ENCODE data around the gene KIF25.
"Not testable (repeated sequence)": the region's sequence is repeated elsewhere in the genome, so short reads cannot be mapped to it uniquely, and the experiment has no call there.

KIF25 gene

GRCh38 chr6:167995731-167996151 is 1.7 kb upstream of the KIF25 start:
- no peak for DNase-seq (ENCODE audit: low read depth)

GRCh38 chr6:167996424-167997199 is 859 bp upstream of the KIF25 start:
- DNase-seq (ENCODE audit: low read depth) = no peak

DNA sequence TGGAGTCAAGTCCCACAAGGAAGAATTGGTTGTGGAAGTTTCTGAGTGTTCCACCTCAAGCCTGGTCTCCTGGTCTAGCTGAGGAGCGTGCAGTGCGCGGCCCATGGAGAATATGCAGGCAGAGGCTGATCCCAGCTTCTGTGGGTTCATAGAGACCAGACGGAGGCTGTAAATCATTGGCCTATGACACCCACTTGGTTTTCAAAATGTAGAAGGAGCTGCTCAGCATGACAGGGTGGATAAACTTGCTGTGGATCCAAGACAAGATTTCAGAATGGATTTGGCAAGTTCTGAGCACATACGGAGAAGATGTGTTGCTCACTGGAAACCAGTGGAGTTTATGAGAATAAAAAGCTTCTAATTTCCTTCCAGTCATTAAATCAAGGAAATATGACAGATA is 744 bp downstream of the KIF25 start:
- DNase-seq (ENCODE audit: low read depth) = no peak

DNA sequence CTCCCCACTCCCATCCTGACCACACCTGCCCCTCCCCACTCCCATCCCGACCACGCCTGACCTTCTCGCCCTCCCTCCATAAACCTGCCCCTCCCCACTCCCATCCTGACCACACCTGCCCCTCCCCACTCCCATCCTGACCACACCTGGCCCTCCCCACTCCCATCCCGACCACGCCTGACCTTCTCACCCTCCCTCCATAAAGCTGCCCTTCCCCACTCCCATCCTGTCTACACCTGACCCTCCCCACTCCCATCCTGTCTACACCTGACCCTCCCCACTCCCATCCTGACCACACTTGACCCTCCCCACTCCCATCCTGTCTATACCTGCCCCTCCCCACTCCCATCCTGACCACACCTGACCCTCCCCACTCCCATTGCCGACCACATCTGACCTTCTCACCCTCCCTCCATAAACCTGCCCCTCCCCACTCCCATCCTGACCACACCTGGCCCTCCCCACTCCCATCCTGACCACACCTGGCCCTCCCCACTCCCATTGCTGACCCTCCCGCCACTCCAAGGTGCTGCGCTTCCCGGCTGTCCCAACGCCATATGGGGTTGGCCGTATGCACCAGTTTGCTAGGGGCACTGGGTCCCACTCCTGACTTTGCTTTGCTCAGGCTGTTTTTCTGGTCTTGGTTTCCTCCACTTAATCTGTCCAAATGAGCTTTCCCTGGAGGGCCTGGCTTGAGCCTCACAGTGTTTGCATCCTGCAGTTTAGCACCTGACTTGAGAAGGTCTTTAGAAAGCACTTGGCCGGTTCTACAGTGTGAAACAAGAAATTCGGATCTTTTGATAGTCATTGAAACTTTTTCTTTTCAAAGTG is 2.9 kb downstream of the KIF25 start:
- no peak for DNase-seq (ENCODE audit: low read depth)

- DNase-seq (ENCODE audit: low read depth) = no peak
Measured at GRCh38 chr6:168001029-168001332, 3.5 kb downstream of the KIF25 start.

DNA sequence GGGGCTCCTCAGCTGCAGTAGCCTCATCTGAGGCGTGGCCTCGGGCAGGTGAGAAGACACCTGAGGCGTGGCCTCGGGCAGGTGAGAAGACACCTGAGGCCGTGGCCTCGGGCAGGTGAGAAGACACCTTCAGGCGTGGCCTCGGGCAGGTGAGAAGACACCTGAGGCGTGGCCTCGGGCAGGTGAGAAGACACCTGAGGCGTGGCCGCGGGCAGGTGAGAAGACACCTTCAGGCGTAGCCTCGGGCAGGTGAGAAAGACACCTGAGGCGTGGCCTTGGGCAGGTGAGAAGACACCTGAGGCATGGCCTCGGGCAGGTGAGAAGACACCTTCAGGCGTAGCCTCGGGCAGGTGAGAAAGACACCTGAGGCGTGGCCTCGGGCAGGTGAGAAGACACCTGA is 4.0 kb downstream of the KIF25 start:
- DNase-seq (ENCODE audit: low read depth) = not testable (repeated sequence)

DNA sequence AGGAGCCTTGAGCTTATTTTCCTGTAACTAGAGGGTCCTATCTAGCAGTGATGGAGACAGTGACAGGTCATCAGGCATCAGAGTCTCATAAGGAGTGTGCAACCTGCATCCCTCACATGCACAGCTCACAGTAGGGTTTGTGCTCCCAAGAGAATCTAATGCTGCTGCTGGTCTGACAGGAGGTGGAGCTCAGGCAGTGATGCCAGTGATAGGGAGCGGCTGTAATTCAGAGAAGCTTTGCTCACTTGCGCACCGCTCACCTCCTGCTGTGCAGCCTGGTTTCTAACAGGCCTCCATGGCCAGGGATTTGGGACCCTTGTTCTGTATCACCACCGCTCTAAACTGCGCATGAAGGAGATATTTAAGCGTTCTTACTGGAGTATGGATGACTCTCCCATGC is 5.3 kb downstream of the KIF25 start:
- DNase-seq (ENCODE audit: low read depth) = no peak

DNA sequence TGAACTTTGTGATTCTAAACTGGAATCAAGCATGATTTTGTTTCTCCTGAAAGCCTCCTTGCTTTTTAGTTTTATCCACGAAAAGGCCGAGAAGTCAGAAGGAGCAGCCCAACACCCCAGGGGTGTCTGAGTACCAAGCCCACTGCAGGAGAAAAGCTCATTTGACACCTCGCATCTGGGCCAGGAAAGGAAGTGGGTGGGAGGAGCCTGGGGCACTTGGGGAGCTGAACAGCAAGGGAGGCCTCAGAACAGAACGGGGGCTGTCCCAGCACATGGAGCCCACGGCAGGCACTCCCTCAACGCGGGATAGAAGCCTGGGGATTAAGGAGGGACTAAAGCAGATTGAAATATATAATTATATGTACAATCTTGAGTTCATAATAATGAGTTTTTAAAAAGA is 6.6 kb downstream of the KIF25 start:
- no peak for DNase-seq (ENCODE audit: low read depth)

- DNase-seq (ENCODE audit: low read depth) = no peak
Measured at GRCh38 chr6:168004945-168005344, 7.5 kb downstream of the KIF25 start.

DNA sequence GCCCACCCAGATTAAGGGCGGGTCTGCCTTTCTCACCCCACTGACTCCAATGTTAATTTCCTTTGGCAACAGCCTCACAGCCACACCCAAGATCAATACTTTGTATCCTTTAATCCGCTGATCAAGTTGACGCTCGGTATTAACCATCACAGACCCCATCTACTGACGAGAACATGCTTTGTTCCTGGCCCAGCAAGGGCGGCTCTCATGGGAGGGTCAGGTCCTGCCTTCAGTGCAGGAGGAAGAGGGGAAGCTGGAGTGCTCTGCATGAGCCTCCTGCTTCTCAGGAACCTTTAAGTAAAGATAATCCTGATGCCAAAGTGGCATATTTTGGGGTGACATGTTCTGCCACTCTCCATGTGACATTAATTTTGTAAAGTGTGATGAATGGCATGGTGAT is 8.3 kb downstream of the KIF25 start:
- DNase-seq (ENCODE audit: low read depth) = no peak

DNA sequence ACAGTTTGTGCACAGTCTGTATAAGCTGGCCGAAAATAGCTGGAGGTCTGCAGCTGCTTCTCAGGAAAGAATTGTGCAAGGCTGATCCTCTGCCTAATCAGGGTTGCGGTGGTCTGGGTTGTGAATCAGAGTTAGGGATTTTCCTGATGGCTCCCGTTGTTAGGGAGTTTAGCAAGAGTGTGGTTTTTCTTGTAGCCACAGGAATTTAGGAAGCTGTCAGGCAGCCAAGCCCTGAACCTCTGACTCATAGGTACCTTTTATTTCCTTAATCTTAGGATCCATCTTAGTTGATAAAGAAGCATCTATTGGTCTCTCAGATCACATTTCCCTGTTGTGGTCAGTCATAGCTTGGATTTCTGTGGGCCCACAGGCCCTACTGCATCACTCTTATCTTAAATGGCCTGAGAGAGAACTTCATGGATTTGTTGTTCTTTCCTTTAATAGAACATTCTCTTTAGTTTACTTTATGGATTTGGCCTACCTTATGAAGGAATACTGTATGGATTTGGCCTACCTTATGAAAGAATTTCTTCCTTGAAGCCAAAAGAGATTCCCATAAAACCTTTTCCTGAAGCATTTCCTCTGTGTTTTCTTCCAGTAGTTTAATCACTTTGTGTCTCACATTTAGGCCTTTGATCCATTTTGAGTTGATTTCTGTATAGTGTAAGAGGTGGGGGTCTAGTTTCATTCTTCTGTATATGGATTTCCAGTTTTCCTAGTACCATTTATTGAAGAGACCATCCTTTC is 10.3 kb downstream of the KIF25 start:
- no peak for DNase-seq (ENCODE audit: low read depth)

DNA sequence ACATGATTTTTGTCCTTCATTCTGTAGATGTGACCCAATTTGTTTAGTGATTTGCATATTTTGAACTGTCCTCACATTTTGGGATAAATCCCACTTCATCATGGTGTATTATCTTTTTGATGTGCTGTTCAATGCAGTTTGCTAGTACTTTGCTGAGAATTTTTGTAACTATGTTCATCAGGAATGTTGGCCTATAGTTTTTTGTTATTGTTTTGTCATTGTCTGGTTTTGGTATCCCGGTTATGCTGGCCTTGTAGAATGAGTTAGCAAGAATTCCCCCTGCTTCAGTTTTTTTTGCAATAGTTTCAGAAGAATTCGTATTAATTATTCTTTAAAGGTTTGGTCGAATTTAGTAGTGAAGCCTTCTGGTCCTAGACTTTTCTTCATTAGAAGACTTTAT is 11.9 kb downstream of the KIF25 start:
- DNase-seq (ENCODE audit: low read depth) = no peak

DNA sequence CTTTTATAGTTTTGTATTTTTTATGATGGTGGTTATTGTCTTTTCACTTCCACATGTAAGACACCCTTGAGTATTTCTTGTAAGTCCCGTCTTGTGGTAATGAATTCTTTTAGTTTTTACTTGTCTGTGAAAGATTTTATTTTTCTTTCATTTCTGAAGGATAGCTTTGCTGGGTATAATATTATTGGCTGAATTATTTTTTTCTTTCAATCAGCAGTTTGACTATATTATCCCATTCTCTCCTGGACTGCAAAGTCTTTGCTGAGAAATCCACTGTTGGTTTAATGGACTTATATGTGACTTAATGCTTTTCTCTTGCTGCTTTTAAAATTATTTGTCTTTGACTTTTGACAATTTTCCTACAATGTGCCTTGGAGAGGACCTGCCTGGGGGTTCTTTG is 13.8 kb downstream of the KIF25 start:
- DNase-seq (ENCODE audit: low read depth) = no peak

- DNase-seq (ENCODE audit: low read depth) = no peak
Measured at GRCh38 chr6:168012431-168013249, 15.2 kb downstream of the KIF25 start.

GRCh38 chr6:168013250-168013915 is 15.9 kb downstream of the KIF25 start:
- no peak for DNase-seq (ENCODE audit: low read depth)

DNA sequence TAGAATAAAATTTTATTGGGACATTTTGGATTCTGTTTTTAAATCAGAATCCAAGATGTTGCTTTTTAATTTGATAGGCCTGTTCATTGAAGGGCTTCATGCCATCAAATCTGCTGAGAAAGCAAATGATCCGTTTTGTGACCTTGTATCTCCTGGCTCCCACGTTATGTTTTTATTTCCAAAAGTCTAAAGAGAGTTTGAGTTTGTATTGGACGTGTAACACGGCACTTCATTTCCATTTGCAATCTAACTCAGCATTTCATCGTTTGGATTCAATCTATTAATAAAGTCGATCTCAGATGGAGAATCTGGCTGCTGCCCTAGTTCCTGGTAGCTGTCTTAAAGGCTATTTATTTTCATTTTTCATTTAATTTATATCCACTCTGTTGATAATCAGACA is 17.0 kb downstream of the KIF25 start:
- DNase-seq (ENCODE audit: low read depth) = no peak

GRCh38 chr6:168015009-168015408 is 17.5 kb downstream of the KIF25 start:
- DNase-seq (ENCODE audit: low read depth) = no peak

DNA sequence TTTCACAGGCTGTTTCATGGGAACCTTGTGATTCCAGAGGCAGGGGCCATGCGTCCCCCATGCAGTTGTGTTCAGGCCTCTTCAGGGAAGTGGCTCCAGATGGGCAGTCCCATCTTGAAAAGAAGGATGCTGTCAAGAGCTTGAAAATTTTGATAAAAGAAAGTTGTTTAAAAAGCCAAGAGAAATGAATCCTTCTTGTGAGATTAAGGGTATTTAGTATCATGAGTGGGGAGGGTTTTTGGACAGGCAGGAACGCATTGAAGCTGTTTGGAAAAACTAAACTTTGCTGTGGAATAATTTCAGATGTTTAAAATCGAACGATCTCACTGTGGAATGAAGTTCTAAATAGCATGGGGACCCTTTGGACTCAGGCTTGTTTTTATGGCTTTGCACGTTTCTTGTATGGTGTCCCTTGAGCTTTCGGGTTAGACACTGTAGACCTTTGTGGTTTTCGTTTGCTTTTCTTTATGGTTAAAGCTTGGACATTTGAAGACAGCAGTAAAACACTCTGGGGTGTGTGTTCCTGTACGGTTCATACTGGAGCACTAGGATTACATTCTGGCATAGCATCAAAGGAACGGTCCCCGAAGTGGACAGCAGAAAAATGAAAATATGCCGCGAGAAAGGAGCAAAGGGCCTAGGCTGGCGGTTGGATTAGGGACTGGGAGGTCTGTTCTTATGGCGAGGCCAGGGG is 18.2 kb downstream of the KIF25 start:
- DNase-seq (ENCODE audit: low read depth) = no peak

- no peak for DNase-seq (ENCODE audit: low read depth)
Measured at GRCh38 chr6:168016176-168016620, 18.7 kb downstream of the KIF25 start.

DNA sequence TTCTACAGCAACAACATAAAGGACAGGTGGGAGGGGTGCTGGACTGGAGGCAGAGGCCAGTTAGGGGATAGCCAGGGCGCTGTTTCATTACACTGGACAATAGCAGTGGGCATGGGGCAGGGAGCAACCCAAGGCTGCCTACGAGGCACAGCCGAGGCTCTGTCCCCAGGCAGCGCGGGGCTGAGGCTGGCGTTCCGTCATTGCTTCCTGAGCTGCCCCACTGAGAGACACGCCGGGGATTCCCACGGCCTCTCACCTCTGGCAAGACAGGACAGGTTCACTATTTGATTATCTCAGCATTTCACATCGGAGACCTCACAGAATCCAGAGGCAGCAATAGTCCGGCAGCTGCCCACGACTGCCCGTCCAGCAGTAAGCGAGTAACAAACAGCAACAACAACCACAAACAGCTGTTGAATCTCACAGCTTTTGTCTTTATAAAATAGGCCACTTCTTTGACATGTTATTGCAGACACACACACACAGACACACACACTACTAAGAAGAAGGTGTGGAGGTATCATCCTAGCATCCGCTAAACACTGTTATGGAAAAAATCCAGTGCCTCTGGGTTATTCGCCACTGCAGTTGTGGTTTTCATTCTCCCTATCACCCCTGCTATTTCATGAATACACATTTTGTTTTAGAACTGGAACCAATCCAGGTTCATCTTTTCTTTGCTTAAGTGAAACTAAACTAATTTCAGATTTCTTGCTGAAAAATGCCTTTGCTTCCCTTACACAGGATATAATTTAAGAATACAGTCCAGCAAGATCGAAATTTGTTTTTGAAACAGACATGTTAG is 19.5 kb downstream of the KIF25 start:
- no peak for DNase-seq (ENCODE audit: low read depth)
